ENCODE measurements around the gene ATXN2L.
A peak's percentile ranks its signal among the peaks of the same experiment; 100 is the strongest.
"Not testable (repeated sequence)": the region's sequence is repeated elsewhere in the genome, so short reads cannot be mapped to it uniquely, and the experiment has no call there.

Gene ATXN2L, protein sequence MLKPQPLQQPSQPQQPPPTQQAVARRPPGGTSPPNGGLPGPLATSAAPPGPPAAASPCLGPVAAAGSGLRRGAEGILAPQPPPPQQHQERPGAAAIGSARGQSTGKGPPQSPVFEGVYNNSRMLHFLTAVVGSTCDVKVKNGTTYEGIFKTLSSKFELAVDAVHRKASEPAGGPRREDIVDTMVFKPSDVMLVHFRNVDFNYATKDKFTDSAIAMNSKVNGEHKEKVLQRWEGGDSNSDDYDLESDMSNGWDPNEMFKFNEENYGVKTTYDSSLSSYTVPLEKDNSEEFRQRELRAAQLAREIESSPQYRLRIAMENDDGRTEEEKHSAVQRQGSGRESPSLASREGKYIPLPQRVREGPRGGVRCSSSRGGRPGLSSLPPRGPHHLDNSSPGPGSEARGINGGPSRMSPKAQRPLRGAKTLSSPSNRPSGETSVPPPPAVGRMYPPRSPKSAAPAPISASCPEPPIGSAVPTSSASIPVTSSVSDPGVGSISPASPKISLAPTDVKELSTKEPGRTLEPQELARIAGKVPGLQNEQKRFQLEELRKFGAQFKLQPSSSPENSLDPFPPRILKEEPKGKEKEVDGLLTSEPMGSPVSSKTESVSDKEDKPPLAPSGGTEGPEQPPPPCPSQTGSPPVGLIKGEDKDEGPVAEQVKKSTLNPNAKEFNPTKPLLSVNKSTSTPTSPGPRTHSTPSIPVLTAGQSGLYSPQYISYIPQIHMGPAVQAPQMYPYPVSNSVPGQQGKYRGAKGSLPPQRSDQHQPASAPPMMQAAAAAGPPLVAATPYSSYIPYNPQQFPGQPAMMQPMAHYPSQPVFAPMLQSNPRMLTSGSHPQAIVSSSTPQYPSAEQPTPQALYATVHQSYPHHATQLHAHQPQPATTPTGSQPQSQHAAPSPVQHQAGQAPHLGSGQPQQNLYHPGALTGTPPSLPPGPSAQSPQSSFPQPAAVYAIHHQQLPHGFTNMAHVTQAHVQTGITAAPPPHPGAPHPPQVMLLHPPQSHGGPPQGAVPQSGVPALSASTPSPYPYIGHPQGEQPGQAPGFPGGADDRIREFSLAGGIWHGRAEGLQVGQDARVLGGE

DNA sequence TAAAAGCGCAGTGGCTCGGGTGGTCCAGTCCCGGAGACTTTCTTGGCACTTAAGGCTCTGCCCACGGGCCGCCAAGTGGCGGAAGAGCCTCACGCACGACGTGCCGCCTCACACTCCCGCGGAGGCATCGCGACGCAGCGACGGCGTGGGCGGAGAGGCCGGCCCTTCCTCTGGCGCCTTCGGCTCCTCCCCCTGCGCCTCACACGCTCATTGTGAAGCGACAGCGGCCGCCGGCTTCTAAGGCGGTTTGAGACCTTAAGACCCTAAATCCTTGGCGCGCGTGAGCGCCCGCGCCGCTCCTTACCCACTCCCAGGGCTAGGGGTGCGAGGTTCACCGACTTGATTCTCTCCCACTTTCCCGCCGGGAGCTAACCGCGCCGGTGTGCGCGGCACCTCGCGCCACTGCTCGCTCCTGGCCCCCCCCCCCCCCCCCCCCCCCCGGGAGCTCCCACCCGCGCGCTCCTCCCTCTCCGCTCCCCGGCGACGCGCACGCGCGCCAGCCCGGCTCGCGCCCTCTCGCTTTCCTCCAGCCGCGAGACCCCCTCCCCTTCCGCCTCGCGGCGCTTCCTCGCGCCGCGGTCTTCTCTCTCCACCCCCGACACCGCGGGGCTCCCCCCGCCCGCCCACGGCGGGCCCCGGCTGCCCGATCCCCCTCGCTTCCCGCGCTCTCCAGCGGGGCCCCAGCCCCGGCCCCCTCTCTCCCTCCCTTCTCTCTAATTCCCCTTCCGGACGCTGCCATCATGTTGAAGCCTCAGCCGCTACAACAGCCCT, at the start of gene ATXN2L:
Gene ATXN2L (plus strand): TSS at position 480 of the 771 bp plus-strand sequence. CDS start 261 bp downstream, at position 741.
- peak; percentile 77 for DNase-seq

DNA sequence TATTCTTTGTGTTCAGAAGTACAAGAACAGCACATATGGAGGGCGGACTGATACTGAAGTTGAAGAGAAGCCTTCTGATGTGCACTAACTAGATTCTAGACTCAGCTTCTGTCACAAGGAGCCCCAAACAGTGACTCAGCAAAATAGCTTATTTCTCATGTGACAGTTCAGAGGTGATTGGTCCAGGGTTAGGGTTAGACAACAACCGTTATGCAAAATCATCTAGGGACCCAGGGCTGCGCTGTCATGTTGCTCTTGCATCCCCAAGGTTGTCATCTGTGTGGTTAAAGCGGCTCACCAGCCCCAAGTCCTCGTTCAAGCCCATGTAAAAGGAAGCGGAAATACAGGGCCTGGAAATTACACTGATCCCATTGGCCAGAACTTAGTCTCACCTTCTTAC, 41.1 kb upstream of the ATXN2L start:
- DNase-seq: not testable (repeated sequence)

DNA sequence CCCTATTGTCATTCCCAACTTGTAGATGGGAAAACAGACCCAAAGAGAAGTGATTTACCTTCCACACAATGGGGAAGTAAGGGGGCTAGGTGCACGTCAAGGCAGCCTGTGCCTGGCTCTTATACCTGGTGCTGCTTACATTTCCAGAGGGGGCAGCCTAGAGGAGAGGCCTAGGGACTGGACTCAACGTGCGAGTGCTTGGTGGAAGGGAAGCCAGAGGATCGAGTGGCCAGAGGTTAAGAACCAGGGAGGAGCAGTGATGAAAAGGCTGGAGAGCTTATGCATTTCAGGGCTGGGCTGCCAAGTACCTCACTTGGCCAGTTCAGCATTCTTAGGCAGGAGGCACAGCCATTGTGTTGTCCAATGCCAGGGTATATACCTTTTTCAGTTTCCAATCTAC, 40.4 kb upstream of the ATXN2L start:
- DNase-seq: not testable (repeated sequence)

DNA sequence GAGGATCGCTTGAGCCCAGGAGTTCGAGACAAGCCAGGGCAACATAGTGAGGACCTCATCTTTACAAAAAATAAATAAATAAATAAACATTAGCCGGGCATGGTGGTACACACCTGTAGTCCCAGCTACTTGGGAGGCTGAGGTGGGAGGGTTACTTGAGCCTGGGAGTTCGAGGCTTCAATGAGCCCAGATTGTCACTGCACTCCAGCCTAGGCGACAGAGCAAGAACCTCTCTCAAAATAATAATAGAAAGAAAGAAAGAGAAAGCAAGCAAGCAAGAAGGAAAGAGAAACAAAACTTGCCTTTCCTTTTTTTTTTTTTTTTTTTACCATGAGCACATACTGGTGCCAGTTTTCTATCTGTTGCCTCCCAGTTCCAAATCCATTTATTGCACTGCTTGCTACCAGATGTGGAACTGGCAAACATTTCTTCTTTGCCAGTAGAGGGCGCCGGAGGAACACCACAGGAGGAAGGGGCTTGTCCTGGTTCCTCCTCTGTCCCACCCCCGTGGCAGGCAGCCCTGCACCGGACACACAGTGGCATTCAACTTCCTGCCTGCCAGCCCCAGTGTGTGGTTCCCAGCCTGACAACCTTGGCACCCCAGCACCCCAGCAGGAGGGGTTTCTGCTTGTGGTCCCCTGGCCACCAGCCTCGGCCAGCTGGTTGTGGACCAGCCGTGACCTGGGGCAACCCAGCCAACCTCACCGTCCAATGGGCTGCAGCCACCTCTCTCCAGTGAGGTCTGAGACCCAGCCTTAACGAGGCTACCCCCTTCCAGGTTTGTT, 20.4 kb upstream of the ATXN2L start:
- not testable (repeated sequence) for DNase-seq

DNA sequence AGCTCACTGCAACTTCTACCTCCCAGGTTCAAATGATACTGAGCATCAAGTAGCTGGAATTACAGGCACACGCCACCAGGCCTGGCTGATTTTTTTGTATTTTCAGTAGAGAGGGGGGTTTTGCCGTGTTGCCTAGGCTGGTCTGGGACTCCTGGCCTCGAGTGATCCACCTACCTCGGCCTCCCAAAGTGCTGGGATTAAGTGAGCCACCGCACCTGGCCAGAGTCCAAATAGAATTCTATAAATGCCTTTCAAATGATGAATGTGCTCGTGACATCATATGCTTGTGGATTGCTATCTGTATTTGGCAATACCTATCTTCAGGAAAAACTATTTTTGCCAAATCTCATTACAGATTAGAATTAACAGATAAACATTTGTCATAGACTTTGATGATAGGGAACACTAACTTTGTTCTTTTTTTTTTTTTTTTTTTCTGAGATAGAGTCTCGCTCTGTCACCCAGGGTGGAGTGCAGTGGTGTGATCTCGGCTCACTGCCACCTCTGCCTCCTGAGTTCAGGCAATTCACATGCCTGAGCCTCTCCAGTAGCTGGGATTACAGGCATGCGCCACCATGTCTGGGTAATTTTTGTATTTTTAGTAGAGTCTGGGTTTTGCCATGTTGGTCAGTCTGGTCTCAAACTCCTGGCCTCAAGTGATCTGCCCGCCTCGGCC, 15.2 kb upstream of the ATXN2L start:
- DNase-seq: not testable (repeated sequence)

DNA sequence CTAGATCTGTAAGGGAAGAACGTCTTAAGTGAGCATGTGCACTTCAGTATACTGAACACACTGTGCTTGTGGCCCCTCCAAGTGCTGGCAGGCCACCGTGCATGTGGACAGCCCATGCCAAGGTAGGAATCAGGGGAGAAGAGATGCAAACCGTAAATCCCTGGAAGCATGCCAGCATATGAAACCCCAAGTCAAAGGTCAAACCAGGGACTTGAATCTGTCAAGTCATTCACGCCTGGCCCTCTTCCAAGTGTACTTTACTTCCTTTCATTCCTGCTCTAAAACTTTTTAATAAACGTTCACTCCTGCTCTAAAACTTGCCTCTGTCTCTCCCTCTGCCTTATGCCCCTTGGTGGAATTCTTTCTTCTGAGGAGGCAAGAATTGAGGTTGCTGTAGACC, 2.8 kb upstream of the ATXN2L start:
- DNase-seq: no peak

DNA sequence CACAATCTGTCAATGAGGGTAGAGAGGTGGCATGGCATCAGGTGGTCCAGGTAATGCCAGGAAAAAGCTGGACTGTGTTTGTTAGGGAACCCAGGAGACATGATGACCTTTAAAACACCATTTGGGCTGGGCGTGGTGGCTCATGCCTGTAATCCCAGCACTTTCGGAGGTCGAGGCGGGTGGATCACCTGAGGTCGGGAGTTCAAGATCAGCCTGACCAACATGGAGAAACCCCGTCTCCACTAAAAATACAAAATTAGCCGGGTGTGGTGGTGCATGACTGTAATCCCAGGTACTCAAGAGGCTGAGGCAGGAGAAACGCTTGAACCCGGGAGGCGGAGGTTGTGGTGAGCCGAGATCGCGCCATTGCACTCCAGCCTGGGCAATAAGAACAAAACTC, 2.3 kb upstream of the ATXN2L start:
- not testable (repeated sequence) for DNase-seq

DNA sequence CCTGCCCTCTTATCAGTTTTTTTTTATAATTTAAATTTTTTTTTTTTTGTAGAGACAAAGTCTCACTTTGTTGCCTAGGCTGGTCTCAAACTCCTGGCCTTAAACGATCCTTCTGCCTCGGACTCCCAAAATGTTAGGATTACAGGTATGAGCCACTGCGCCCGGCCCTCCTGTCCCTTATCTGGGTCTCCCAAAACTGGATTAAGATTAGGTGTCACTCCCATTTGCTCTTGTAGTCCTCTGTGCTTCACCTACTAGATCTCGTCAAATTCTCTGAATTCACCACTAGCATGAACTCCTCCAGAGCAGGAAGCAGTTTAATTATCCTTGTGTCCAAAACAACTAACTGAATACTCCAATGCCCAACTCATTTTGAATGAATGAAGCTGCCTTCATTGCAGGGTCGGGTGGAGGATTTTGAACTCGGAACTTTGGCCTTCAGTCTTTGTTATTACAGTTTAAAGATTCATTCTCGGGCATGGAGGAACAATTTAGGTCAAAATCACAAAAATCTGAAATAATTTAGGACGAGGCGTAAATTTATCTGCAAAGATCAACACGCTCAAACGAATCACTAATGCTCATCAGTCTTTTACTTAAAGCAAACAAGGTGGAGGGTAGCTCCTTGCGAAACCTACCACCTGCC, 802 bp upstream of the ATXN2L start:
- DNase-seq: no peak

DNA sequence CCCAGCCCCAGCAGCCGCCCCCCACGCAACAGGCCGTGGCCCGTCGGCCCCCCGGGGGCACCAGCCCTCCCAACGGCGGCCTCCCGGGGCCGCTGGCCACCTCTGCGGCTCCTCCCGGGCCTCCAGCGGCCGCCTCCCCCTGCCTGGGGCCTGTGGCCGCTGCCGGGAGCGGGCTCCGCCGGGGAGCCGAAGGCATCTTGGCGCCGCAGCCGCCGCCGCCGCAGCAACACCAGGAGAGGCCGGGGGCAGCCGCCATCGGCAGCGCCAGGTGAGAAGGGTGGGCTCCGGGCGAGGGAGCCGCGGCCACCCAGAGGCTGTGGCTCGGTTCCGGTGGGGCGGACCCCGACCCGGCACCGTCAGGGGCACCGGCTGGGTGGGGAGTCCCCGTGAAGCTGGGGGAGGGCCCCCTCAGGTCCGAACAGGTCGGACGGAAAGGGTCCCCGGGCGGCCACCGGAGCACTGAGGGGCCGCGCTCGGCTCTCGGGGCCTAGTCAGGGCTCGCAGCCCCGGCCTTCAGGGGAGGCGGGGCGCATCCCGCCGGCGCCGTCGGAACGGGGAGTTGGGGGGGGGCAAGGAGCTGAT, 583 bp downstream of the ATXN2L start:
- DNase-seq: no peak

DNA sequence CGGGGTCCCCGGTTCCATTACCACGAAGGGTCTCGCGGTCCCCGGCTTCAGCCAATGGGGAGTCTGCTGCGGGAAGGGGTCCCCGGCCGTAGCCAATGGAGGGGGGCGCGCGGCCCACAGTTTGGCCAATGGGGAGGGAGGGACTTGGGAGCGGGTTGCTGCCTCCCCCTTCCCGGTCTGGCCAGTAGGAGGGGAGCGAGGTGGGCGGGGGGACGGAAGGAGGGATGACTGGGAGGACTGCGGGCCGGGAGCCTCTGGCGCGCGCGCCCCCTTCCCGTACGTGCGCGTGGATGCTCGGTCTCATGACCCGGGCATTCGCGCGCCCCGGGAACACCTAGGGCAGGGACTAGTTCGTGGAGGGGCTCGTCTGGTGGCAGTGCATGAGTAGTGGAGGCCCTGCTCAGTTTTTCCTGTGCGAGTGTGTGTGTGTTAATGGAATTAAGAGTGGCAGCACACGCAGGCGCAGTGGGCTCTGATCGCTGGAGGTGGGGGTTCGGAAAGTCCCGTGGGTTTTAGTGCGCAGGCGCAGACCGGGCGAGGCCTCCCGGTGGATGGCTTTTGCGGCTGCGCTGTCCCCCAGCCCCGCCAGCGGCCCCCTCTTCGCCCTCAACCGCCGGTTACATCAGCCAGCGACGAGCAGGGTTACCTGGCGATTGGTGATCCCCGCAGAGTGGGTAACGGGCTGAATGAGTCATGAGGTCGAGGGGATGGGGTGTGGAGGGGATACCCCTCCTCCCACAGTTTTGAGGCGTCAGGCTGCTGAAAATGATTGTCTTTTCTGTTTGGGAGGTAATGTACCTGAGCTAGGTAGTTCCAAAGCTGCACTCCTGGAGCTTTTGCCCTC, 1.3 kb downstream of the ATXN2L start:
- DNase-seq: peak; percentile 90

DNA sequence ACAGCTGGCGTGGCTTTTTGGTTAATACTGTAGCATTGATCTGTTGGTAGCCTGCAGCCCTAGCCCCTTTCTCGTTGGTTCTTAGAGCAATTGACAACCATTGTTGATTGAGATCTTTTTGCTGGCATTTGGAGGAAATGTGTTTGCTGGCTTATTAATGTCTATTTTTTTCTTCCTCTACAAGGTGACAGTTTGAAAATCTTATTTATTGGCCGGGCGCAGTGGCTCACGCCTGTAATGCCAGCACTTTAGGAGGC, 1.8 kb downstream of the ATXN2L start:
- no peak for DNase-seq

DNA sequence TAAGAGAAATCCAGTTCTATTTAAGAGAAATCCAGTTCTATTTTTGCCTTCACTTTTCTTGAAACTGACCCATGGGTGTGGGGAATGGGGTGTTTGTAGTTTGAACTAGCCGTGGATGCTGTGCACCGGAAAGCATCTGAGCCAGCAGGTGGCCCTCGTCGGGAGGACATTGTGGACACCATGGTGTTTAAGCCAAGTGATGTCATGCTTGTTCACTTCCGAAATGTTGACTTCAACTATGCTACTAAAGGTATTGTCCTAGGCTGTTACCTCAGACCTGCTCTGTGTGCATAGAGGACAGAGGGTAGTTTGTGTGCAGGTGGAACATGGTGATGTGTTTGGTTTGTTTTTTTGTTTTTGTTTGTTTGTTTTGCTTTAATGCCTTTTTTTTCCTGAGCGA, 3.3 kb downstream of the ATXN2L start:
- no peak for DNase-seq

DNA sequence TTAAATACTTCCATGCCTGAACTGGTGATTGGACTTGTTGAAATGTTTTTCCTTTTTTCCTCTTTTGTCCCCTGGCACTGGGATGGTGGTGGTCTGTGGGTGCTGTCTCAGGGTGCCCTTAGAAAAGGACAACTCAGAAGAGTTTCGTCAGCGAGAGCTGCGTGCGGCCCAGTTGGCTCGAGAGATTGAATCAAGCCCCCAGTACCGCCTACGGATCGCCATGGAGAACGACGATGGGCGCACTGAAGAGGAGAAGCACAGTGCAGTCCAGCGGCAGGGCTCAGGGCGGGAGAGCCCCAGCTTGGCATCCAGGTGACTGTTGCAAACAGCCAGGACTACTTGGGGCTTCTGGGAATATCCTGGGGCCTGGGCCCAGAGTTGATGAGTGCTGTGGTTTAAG, 6.9 kb downstream of the ATXN2L start:
- DNase-seq: no peak

DNA sequence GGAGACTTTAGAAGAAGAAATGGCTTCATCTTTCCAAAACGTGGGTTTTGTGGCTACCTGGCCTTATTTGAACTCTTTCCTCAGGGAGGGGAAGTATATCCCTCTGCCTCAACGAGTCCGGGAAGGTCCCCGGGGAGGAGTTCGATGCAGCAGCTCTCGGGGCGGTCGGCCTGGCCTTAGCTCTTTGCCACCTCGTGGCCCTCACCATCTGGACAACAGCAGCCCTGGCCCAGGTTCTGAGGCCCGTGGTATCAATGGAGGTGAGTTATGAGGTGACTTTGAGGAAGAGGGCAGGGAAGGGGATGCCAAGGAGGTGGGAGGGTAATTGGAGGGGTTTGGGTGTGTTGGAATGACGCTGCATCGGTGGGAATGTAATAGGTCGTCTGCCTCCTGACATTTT, 7.7 kb downstream of the ATXN2L start:
- no peak for DNase-seq

DNA sequence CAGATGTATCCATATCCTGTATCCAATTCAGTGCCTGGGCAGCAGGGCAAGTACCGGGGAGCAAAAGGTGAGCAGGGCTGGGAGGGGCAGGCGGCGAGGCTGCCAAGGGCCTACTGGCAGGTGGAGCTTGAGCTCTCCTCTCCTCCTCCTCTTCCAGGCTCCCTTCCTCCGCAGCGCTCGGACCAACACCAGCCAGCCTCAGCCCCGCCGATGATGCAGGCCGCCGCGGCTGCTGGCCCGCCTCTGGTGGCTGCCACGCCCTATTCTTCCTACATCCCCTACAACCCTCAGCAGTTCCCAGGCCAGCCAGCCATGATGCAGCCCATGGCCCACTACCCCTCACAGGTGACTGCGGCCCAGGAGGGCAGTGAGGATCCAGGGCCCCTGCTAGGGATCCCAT, 11.6 kb downstream of the ATXN2L start:
- DNase-seq: no peak

DNA sequence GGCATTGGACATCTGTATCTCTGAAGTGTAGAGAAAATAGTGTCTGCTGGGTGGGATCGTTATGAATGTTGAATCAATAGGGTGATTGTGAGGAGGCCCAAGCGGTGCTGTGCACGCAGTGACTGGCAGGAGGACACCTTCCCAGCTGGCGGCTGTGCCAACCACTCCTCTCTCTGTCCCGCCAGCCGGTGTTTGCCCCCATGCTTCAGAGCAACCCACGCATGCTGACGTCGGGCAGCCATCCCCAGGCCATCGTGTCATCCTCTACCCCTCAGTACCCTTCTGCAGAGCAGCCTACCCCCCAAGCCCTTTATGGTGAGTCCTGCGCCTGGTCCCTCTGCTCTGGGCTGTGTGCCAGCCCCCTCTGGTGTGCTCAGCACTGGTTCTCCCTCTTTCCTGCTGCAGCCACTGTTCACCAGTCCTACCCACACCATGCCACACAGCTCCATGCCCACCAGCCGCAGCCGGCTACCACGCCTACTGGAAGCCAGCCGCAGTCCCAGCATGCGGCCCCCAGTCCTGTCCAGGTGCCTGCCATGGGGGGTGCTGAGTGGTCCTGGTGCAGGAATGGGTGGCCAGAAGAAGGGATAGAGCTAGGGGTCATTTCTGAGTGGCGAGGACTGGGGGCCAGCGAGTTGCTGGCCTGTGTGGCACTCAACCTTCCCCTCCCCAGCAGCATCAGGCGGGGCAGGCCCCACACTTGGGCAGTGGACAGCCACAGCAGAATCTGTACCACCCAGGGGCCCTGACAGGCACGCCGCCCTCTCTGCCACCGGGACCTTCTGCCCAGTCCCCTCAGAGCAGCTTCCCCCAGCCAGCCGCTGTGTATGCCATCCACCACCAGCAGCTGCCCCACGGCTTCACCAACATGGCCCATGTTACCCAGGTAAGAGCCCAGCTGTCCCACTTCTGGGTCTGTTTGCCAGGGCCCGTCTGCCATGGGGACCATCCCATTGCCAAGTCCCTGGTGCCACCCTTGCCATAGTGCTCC, 12.4 kb downstream of the ATXN2L start:
- no peak for DNase-seq

DNA sequence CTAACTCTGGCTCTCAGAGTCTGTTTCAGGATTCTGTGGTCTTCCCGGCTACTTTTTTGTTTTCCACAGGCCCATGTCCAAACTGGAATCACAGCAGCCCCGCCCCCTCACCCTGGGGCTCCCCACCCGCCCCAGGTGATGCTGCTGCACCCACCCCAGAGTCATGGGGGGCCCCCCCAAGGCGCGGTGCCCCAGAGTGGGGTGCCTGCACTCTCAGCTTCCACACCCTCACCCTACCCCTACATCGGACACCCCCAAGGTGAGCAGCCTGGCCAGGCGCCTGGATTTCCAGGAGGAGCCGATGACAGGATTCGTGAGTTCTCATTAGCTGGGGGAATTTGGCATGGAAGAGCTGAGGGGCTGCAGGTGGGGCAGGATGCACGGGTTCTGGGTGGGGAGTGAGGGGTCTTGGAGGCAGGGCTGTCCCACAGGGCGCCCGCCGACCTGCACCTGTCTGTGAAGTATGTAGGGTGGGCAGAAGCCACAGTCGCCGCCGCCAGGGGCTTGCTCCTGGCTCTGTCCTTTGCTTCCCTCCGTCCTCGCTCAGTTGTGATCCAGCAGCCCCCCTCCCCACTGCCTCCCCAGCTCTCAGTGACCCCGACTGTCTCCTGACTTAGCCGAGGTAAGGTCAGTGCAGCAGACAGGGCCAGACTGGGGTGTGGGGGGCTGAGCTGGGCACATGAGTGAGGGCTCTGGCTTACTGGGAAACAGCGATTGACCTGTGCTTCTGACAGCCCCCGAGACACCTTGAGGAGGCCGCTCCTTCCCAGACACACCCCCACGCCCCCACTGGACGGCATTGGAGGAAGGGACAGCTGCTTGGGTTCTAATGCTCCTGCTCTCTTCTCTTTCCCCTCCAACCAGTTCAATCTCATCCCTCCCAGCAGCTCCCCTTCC, 13.3 kb downstream of the ATXN2L start:
- DNase-seq: no peak

DNA sequence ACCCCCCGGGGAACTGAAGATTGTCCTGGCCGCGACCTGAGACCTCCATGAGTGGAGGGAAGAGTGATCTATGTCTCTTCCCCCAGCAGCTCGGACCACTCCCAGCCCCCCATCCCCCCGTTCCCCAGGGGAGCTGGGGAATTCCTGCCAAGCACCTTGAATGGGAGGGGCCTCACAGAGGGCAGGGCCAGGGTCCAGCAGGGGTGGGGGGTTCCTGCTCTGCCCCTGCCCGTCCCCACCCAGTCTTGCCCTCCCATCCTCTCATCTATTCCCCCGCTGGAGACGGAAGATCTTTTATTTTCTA, 13.9 kb downstream of the ATXN2L start:
- DNase-seq: no peak

Measured in DMS 273 treated with DMSO at 0.1 percent for 48 hours (cell line).